Fibroblast of lung (primary cell): ENCODE results near the gene PDE6G.

ENCODE experiments used
- CTCF ChIP-seq, 2 donors: IDR thresholded peaks in 1 of 2; conservative IDR thresholded peaks in 1 of 2; 1 replicate in 1 of 2; 2 replicates in 1 of 2; pipeline ENCODE4 v1.5.1; 2011 to 2012; ENCODE audit warnings: low read length in 2 of 2, control low read depth in 1 of 2, inconsistent platforms in 1 of 2, low read depth in 1 of 2, mild to moderate bottlenecking in 1 of 2
- EZH2 ChIP-seq: IDR thresholded peaks from 2 replicates; pipeline ENCODE4 v1.5.1; 2012; ENCODE audit warnings: low read length, control low read depth, mild to moderate bottlenecking; ENCODE audit errors: missing control alignments

GRCh38 chr17:81683584-81684441 is 27.5 kb upstream of the PDE6G start, which contains the start of the genes ARL16 and HGS:
- TF ChIP-seq CTCF (conservative IDR thresholded peaks at IDR 0.05 in 1 of 2, IDR thresholded peaks at IDR 0.05 in 1 of 2; ENCODE audit: low read depth in 1 of 2, low read length in 2 of 2) (no peak), EZH2 (no peak)
